Measurements from ENCODE around the gene TARBP1. TPM values are rescaled to one million over a fixed set of nuclear protein-coding genes. Genes with fewer than 3 reads are reported as not detected.
A peak's percentile ranks its signal among the peaks of the same experiment; 100 is the strongest.

TARBP1 gene
- total RNA-seq, 1 donor from 2014 or later: 39.6 TPM

DNA sequence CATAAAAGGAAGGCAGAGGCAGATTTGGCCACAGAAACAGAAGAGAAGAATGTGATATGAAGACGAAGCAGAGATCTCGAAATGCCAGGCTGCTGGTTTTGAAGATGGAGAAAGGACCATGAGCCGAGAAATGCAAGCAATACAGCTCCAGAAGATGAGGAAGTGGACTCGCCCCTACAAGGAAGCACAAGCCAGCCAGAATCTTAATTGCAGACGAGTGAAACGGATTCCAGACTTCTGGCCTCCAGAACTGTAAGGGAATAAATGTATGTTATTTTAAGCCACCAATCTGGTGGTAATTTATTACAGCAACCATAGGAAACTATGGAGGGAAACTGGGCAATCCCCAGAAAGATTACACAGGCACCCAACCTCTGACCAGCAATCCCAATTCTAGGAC is 24.1 kb downstream of the TARBP1 start:
- peaks cover 17% of the 10 kb centered on the region for H3K36me3 Mint-ChIP-seq (ENCODE audit: low read depth, unreplicated experiment)
- peaks cover 6% of the 10 kb centered on the region for H3K4me1 Mint-ChIP-seq (ENCODE audit: unreplicated experiment)
- no peaks in the 10 kb centered on the region for H3K9me3 Mint-ChIP-seq (ENCODE audit: unreplicated experiment)
- DNase-seq (ENCODE audit: low spot score): no peak
- no peak overlapping the region for H3K4me3 Mint-ChIP-seq (ENCODE audit: unreplicated experiment)
- no peak overlapping the region for H3K27ac Mint-ChIP-seq (ENCODE audit: unreplicated experiment)
- no peak for TF ChIP-seq CTCF (IDR thresholded peaks at IDR 0.05; ENCODE audit: unreplicated experiment)
- H3K27me3 Mint-ChIP-seq (ENCODE audit: unreplicated experiment): no peaks in the 10 kb centered on the region

DNA sequence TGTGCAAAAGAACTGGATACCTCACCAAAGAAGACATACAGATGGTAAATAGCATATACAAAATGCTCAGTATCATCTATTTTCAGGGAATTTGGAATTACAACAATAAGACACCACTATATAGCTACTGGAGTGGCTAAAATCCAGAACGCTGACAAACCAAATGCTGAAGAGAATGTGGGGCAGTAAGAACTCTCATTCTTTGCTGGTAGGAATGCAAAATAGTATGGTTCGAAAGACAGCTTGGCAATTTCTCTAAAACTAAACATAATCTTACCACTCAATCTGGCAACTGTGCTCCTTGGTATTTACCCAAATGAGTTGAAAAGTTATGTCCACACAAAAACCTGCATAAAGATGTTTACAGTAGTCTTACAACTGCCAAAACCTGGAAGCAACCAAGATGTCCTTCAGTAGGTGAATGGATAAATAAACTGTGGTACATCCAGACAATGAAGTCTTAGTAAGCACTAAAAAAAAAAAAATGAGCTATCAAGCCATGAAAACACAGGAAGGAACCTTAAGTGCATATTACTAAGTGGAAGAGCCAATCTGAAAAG is 26.5 kb downstream of the TARBP1 start:
- no peak for DNase-seq (ENCODE audit: low spot score)
- Mint-ChIP-seq H3K4me3 (ENCODE audit: unreplicated experiment) (no peak overlapping the region), H3K4me1 (ENCODE audit: unreplicated experiment) (peaks cover 6% of the 10 kb centered on the region), H3K9me3 (ENCODE audit: unreplicated experiment) (no peaks in the 10 kb centered on the region), H3K27ac (ENCODE audit: unreplicated experiment) (peak overlapping the region; percentile 5), H3K36me3 (ENCODE audit: low read depth, unreplicated experiment) (peaks cover 17% of the 10 kb centered on the region), H3K27me3 (ENCODE audit: unreplicated experiment) (no peaks in the 10 kb centered on the region)
- no peak for TF ChIP-seq CTCF (IDR thresholded peaks at IDR 0.05; ENCODE audit: unreplicated experiment)

- Mint-ChIP-seq H3K27me3 (ENCODE audit: unreplicated experiment) (no peaks in the 10 kb centered on the region), H3K4me3 (ENCODE audit: unreplicated experiment) (no peak overlapping the region), H3K4me1 (ENCODE audit: unreplicated experiment) (no peaks in the 10 kb centered on the region), H3K9me3 (ENCODE audit: unreplicated experiment) (no peaks in the 10 kb centered on the region), H3K36me3 (ENCODE audit: low read depth, unreplicated experiment) (peaks cover 21% of the 10 kb centered on the region), H3K27ac (ENCODE audit: unreplicated experiment) (no peak overlapping the region)
- DNase-seq (ENCODE audit: low spot score): no peak
- no peak for TF ChIP-seq CTCF (IDR thresholded peaks at IDR 0.05; ENCODE audit: unreplicated experiment)
These were observed 38.6 kb downstream of the TARBP1 start for GRCh38 chr1:234440348-234440747.

DNA sequence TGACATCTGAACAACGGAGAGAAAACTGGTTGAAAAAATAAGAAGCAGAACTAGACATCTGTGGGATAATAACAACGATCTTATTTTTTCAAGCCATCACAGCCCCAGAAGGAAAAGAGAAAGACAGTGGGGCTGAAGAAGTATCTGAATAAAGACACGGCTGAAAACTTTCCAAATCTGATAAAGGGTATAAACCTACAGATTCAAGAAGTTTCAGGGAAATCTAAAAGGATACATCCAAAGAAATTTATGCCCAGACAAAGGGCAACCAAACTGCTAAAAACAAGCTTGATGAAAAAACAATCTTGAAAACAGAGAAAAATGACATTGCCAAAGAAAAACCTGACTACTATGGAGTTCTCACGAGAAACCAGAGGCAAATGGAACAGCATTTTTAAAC is 40.4 kb downstream of the TARBP1 start:
- Mint-ChIP-seq H3K4me1 (ENCODE audit: unreplicated experiment) (no peaks in the 10 kb centered on the region), H3K4me3 (ENCODE audit: unreplicated experiment) (no peak overlapping the region), H3K36me3 (ENCODE audit: low read depth, unreplicated experiment) (peaks cover 31% of the 10 kb centered on the region), H3K27ac (ENCODE audit: unreplicated experiment) (no peak overlapping the region), H3K9me3 (ENCODE audit: unreplicated experiment) (no peaks in the 10 kb centered on the region), H3K27me3 (ENCODE audit: unreplicated experiment) (no peaks in the 10 kb centered on the region)
- no peak for DNase-seq (ENCODE audit: low spot score)
- no peak for TF ChIP-seq CTCF (IDR thresholded peaks at IDR 0.05; ENCODE audit: unreplicated experiment)

DNA sequence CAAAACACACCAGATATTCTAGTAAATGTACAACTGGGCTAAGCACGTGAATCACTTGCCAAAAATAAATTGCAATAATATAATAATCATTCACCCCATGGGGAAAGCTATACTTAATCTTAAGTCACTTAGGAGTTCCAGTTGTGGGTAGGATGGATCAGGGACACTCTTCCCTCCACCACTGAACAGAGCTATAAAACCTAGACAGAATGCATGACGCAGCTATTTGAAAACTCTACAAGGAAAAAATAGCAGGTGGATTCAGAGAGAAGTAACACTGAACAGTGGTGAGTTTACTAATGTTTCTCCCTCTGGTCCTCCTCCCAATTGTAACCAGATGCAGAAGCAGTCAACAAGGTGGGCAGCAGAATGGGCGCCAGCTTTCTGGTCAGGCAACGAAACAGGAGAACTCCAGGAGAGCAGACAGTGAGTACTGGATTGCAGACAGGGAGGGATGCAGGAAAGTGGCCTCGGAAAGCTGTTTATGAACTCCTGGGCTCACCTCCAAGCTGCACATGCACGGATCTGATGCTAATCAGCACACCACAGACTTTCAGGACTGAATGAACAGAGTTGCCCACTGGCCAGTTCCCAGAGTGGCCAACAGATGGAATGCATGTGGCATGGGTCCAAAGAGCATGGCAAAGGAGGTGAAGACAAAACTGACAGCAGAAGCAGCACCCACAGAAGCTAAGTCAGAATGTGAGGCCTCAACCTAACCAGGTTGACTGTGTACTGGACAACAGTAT is 41.4 kb downstream of the TARBP1 start:
- no peak overlapping the region for H3K27ac Mint-ChIP-seq (ENCODE audit: unreplicated experiment)
- H3K4me3 Mint-ChIP-seq (ENCODE audit: unreplicated experiment): no peak overlapping the region
- H3K9me3 Mint-ChIP-seq (ENCODE audit: unreplicated experiment): no peaks in the 10 kb centered on the region
- H3K36me3 Mint-ChIP-seq (ENCODE audit: low read depth, unreplicated experiment): peaks cover 36% of the 10 kb centered on the region
- H3K27me3 Mint-ChIP-seq (ENCODE audit: unreplicated experiment): no peaks in the 10 kb centered on the region
- H3K4me1 Mint-ChIP-seq (ENCODE audit: unreplicated experiment): no peaks in the 10 kb centered on the region
- TF ChIP-seq CTCF (IDR thresholded peaks at IDR 0.05; ENCODE audit: unreplicated experiment): no peak
- no peak for DNase-seq (ENCODE audit: low spot score)

Measured in endothelial cell (in vitro differentiated cells).